ENCODE measurements around the gene FCRL4.

GRCh38 chr1:157584503-157584902 lies 13.4 kb downstream of the FCRL4 start:
- TF ChIP-seq CTCF (IDR thresholded peaks at IDR 0.05; ENCODE audit: low read depth, low read length, missing input control): no peak
- TF ChIP-seq SP1 (IDR thresholded peaks at IDR 0.05): no peak
